SH-SY5Y (cell line): ENCODE results near the gene C7.

Source experiments
- GATA2 ChIP-seq: IDR thresholded peaks from 2 replicates; pipeline ENCODE4 v1.6.1; 2011; ENCODE audit warnings: mild to moderate bottlenecking, low read depth, low read length
- GATA3 ChIP-seq: IDR thresholded peaks from 2 replicates; pipeline ENCODE4 v1.6.1; 2011; ENCODE audit warnings: low read depth, mild to moderate bottlenecking, low read length, moderate library complexity

Gene C7

DNA sequence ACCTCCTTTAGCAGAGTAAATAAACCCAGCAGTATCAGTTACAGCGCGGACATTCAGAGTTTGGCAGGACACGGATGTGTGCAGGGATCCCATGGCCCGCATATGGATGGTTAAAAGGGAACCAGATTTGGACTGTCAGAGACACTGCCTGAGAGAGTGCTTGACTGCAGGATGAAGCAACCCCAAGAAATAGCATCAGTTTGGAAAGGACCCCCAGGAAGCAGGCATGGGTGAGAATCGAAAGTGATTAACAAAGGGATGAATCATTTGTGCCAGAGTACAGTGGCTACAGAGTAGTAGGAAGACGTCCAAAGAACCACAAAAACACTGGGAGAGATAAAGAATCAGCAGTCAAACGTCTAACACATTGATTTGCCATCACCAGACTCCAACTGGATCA, 5.5 kb downstream of the C7 start:
- no peak for TF ChIP-seq GATA3
- no peak for TF ChIP-seq GATA2

DNA sequence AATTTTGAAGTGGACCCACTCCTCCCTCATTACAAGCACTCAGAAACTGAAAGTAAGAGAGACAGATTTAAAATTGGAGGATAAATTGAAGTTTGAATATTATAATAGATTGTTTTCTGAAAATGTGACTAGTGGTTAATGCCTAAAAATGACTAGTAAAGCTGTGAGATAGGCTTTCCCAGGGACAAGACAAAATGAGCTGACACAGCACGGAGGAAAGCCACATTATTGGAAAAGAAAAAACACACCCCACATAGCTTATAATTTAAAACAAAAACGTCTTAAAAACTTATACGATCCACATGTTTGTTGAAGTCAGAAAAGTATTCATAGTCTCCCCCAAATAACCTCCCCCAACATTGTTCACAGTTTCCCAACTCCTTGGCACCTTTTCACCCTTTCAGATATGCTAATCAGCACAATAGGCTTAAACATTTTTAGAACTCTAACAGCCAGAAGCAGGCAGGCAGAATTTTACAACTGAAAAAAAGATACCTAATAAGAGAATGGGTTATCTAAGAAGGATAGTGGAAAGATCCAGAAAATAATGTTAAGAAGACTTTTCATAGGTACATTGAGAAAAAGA, 6.1 kb downstream of the C7 start:
- no peak for TF ChIP-seq GATA3
- TF ChIP-seq GATA2: no peak

DNA sequence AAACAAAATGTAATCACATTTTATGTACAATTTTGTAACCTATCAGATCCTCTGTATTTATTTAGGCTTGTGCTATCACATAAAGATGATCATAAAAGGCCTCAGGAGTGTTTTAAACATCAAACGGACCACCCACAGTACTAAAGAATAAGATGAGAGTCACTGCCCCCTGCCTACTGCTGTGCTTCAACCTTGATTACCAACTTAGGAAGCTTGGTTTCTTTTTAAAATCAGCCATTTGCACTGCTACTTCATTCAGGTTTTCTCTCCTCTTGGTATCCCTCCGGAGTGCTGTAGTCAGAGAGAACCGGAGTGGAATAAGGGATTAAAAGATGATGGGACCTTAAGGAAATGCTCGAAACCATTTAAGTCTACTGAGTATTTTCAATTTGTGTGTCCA, 6.9 kb downstream of the C7 start:
- TF ChIP-seq GATA2: no peak
- no peak for TF ChIP-seq GATA3

DNA sequence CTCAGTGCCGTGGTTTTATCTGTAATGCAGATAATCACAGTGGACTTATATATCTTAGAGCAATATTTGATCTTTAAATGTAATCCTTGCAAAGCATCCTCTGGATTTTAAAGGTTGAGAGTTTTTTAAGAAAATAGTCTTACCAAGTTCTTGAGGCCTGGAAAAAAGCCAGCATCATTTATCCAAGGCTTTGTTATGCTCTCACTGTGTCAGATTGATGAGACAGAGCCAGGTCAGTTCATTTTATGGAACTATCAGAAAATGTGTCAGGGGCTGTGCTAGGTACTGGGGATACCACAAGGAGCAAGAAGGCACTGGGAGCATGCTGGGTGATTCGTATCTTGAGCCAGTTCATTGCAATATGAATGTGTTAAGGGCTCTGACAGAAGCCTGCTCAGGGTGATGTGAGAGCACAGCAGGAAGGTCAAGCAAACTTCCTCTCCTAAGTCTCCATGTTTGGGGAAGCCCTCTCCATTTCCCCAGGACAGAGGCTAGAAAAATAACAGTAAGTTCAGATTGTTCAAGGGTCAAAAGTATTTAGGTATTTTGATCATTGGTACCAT, 19.7 kb downstream of the C7 start:
- TF ChIP-seq GATA2: no peak
- no peak for TF ChIP-seq GATA3

DNA sequence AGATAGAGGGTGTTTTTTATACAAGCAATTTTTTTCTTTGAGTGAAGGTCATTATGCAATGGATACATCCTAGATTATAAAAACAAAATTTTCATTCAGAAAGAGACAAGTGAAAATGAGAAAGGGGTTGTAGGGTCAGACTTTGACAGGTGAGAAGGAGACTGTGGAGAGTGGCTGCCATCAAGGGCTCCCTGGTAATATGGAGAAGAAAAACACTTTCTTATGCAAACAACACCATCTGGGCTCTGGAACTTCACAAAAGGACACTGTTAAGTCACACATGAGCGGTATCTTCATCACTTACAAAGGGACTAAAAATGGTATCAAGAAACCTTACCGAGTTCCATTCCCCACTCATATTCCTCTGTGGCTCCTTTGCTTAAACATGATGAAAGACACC, 23.5 kb downstream of the C7 start:
- no peak for TF ChIP-seq GATA2
- TF ChIP-seq GATA3: no peak

DNA sequence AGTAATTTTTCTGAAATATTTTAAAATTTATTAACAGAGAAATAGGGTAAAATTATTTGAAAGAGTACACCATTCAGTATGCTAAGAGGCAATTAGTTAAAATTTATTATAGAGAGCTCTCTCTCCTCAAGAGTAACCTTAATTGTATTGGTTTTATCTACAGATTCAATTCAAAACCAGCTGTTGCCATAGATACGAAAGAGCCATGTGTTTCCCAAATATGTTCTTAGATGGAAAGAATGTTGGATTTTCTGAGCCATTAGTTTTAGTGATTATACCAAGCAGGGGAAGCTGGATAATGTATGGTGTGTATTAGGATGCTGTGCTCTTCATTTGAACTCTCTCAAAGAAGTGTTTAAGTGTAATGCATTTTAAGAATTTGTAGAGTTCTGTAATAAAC, 27.8 kb downstream of the C7 start:
- TF ChIP-seq GATA3 (no peak), GATA2 (no peak)

DNA sequence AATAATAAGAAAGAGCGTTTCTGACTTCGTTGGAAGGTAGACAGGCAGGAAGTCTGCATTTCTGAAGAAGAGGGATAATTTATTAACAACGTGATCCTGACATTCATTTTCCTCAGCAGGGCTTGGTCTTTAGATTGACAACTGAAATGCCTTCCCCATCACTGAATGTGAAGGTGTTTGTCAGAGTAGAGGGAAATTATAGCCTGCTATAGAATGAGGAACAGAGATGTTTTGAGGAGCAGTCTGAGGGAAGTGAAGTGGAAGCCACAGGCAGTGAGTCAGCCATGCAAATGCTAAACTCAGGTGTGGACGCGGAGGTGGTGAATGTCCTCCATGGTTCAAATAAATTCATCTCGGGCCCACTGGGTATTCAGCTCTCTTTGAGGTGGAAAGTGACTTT, 30.5 kb downstream of the C7 start:
- TF ChIP-seq GATA2 (no peak), GATA3 (no peak)

DNA sequence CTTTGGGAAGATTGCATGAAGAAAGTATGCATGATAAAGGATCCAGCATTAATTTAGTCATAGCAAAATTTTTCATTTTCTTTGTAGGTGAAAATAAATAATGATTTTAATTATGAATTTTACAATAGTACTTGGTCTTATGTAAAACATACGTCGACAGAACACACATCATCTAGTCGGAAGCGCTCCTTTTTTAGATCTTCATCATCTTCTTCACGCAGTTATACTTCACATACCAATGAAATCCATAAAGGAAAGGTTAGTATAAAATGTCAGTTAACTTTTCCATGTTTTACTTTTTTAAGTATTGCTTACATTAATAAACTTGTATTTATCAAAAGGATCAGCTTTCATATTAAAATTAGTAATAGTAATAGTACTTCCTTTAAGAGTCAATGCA, 35.8 kb downstream of the C7 start:
- TF ChIP-seq GATA3 (no peak), GATA2 (no peak)

DNA sequence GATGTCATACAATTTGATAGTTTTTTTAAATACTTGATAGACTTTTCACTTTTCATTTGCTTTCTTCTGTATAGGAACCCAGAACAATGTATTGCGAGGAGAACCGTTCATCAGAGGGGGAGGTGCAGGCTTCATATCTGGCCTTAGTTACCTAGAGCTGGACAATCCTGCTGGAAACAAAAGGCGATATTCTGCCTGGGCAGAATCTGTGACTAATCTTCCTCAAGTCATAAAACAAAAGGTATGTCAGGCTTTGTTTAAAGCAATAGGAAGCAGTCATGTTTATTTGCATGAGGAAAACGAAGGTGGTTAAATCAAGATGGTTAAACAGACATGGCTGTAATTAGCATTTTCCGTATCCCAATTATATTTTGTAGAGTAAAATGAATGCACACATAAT, 46.0 kb downstream of the C7 start:
- TF ChIP-seq GATA3: no peak
- no peak for TF ChIP-seq GATA2

DNA sequence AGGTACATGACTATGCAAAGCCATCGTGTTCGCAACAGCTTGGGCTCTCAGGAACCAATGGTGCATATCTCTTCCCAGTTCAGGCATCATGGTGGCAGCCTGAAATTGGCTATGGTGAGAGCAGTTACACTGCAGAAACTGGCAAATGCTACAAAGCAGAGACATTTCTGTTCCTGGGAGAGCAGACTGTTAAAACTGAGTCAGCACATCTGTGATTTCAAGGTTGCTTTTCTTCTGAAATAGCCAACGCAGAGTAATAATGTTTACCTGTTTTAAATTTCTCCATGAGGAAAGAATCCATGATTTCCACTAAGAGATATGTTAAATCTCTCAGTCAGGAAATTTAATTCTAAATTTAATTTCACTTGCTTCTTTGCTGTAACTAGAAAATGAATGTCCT, 47.8 kb downstream of the C7 start:
- no peak for TF ChIP-seq GATA2
- no peak for TF ChIP-seq GATA3

DNA sequence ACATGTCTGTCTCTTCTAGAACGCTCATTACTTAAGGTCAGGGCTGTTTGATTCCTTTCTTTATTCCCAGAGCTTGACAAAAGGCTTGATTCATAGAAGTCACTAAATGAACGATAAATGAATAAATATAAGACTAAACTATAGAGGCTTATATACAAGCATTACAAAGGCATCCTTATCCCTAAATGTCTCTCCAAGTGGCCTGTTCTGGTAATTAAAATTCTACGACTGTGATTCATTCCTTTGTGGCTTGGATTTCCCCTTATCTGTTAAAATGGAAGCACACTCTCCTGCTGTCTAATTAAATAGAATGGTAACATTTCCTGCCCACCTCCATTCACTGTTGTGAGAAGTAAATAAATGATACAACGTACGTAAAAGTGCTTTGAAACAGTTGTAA, 49.5 kb downstream of the C7 start:
- TF ChIP-seq GATA2 (no peak), GATA3 (no peak)

DNA sequence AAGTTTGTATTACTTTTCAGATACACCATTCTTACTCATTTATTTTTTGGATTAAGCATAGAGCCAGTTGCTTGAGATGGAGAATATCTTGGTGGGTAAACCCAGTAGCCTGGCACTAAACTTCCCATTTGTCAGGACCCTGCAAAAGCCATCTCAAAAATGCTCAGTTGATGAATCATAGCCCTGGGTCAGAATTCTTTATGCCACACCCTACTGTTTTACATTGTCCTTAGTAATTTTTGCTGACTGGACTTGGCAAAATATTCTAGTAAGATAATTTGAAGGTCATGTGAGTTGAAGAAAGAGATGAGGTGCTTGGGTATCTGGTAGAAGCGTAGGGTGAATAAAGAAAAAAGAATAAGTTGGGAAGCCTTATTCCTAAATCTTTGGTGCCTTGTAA, 50.7 kb downstream of the C7 start:
- no peak for TF ChIP-seq GATA3
- no peak for TF ChIP-seq GATA2

DNA sequence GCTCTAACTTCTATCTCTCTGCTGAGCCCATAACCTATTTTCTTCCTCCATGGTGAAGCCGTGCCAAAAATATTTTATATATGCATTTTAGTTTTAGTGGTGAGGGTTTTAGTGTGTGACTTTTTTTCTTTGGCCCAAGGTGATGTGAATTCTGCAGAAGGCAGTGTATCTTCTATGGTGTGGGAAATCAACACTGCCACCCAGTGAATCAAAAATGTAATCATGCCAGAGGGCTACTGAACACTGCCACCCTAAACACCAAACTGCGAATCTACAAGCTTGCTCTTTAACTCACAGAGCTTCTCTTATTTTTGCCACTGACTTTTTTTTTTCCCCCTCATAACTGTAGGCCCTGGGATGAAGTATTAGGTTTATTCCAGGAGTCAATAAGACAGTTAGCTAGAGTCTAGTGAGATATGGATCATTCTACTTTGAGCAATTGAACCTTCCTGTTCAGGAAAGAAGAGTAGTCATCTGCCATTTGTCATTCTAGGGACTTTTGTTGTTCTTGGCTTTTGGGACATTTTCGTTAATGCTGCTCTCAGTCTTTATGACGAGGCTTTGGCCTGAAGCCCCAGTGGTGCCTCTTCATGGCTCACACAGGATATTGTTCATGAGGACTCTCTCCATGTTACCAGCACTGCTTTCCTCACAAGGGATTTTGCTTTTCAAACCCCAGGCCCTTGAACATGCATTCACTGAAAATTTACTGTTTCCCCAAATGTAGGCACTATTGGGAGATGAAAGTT, 53.1 kb downstream of the C7 start:
- TF ChIP-seq GATA2 (no peak), GATA3 (no peak)

DNA sequence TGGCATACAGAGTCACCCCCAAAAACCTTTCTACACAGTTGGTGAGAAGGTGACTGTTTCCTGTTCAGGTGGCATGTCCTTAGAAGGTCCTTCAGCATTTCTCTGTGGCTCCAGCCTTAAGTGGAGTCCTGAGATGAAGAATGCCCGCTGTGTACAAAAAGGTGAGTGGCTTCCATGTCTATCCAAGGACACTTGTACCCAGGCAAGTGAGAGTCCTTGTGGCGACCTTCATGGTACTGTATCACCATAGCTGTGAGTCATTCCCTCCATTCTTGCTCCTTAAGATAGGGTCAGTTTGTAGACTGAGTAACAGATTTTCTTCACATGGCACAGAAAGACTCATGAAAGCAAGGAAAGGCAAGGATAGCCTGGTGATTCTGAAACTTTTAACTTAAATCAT, 63.1 kb downstream of the C7 start:
- TF ChIP-seq GATA3: no peak
- TF ChIP-seq GATA2: no peak

DNA sequence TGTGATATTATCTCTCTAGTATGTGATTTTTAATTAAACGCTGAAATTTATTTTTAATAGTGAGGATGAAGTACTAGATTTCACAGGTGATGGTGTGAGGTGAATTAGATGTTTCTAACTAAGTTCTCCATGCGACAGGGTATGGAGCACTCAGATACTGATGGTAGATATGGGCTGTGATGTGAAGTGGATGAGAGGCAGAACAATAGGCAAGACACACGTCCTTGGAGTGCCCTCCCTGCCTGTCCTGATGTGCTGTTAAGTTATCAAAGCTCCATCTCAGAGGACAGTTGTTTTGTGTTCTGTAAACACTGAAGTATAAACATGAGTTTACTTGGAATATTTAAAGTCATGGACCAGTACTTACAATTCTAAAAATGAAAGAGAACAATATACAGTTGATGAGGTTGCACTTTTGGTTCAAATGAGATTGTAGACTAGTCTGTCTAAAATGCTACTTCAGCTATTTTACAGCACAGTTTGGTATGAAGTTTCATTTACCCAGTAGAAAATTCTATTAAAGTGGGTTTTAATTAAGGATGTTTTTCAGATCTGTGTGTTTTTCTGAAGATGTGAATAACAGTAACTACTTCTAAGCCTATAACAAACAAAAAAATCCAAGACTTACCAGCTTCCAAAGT, 64.2 kb downstream of the C7 start:
- peak; percentile 70 for TF ChIP-seq GATA2
- TF ChIP-seq GATA3: peak; percentile 57
